ENCODE results near the gene RGS3.

RGS3 gene

DNA sequence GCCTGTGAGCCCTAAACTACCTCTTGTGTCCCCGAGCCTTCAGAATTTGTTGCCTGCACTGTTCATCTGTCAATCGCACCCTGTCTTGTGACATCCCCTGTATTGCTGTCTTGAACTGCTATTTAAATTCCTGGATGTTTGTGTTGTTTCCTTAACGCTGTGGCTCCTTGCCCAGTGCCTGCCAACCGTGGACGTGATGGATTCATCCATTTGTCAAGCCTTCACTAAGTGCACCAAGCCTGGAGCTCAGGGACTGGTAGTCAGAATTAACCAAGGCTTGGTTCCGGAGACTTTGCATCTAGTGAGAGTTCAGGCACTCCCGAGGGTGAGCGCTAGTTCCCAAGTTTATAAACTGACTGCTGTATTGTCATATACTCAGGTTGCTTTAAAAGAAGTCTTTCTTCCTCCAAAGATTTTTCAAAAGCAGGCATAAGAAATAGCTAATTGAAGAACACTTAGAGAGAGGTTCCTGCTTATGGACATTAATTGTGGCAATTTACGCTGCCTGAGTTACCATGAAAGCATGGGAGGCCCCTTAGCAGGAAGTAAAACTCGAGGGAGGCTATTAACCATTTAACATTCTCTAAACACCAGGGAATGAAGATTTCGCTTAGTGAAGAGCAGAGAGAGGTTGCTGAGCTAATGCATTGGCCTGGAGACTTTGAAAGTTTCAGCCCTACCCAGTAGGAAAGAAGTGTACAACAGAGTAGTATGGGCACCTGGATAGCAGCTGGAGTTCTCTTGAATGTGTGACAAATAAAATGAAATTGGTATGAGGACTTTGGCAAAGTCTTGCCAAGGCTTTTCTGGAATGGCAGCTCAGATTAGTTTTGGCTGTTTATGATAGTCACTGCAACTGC is 29.0 kb downstream of the RGS3 start:
- DNase-seq: no peak

DNA sequence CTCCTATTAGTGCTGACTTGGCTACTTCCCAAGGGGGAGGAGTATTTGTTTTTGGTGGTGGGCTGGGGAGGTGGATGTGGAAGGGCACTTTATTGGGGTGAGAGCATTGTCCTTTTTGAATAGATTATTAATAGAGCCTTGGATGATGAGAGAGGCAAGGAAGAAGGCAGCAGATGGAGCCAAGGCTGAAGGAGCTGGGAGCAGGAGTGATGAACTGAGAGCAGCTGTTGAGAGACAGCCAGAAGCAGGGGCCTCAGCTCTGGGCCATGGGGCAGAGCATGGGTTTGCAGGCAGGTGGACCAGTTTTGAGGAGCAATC is 29.6 kb downstream of the RGS3 start:
- no peak for DNase-seq

DNA sequence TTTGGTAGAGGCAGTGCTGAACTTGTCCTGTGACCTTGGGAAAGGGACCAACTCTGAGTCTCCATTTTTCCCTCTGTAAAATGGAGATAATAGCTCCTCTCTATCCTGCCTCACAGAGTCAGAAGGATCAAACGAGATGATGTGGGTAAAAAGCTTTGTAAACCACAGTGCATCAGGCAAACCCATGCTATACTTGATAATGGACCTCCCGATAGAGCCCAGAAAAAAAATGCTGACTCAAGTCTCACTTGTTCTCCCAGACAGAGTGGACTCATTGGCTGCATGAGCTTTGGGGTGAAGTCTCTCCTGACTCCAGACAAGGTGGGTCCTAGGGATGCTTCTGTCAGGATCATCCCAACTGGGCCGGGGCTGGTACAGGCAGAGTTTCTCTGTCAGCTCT is 32.0 kb downstream of the RGS3 start:
- DNase-seq: no peak

DNA sequence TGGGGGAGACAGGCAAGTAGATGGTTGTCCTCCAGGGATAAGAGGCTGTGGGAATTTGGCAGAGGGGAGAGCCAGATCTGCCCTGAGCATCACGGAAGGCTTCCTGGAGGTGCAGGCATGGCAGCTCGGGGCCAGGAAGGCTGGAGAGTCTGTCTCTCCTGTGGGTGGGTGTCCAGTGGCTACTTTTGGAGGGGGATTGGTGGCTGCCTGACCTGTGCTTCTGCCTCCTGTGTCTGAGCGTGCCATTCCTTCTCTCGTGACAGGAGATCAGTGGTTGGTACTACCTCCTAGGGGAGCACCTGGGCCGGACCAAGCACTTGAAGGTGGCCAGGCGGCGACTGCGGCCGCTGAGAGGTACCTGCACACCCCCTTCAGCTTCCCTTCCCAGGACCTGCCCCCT is 33.5 kb downstream of the RGS3 start:
- DNase-seq: no peak

DNA sequence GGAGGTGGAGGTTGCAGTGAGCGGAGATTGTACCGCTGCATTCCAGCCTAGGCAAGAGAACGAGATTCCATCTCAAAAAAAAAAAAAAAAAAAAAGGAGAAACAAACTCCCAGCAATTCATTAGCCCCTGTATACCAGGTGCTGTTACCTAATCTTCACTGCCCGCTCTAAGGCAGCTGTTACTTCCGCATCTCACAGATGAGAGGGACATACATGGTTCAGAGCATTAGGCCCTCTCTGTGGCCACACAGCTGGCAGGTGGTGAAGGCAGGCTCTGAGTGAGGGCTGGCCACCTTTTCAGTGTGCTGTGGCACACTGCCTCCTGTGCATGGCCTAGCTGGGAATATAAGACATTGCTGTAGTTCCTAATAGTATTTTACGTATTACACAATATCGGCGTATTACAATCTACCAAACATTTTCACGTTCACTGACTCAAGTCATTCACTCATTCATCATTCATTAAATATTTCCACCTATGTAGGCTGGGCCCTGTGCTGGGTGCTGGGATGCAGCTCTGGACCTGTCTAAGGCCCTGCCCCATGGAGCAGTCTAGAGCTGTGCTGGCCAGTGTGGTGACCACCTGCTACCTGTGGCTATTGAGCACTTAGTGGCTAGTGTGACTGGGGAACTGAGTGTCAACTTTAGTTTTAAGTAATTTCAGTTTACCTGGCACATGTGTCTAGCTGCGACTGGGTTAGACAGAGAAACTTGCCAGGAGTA is 35.8 kb downstream of the RGS3 start:
- DNase-seq: no peak

DNA sequence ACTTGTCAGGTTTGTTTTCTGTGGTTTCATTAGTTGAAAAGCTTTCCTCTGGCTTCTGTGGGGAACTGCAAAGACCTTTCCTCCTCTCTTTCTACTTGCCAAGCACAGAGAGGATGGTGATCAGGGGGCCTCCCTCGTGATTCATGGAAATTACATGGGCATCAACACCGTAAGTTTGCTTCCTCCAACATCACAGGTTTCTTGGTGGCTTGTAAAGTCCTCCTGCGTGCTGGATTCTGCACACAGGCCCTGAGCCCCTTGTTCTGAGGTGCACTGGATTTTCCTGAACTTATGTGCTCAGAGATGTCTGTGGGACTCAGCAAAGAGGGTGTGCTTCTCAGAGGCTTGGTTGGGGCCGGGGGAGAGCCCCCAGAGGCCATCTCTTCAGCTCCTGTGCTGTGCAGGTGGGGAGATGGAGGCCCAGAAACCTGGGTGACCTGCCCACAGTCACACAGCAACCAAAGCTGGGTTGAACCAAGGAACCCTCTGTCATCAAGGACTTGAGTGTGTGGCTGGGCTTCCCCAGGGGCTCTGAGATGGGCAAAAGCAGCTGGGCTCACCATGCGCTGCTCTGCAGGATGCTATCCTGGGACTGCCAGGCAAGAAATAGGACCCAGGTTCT is 36.5 kb downstream of the RGS3 start:
- no peak for DNase-seq

DNA sequence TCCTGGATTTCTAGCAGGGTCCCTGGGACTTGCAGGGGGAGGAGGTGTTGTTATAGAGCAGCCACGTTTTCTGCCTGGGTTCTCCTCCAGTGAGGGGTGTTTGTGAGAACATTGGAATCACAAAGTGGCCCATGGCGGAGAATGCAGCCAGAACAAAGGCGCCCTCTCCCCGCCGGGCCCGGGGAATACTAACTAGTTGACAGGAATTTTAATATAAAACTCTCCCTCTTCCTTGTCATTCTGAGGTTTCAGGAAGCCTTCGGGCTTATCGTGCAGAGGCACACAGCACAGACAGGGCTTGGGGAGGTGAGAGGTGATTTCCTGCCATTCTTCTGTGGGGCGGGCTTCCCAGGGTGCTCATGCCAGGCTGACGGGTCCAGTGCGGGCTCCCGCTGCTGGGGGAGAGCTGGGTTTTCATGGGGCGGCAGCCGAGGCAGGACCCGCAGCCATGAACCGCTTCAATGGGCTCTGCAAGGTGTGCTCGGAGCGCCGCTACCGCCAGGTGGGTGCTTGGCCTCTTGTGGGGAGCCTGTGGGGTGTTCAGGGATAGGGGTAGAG is 37.7 kb downstream of the RGS3 start:
- DNase-seq: no peak

DNA sequence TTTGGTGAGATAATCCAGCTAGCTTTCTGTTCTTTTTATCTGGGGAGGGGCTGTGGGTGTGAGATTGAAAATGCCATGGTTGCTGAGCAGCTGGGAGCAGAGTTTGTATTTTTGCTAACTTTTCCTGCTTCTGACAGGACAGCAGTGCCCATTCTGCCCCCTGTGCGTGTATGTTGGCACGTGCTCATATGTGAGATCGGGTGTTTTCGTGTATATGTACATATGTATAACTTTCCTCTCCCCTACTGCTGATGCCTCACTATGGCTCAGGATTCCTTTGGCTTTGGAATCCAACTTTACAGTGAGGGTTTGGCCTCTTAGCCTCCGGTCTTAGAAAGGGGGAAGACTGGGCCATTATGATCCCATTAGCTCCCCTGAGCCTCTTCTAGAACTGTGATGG is 38.3 kb downstream of the RGS3 start:
- DNase-seq: no peak

DNA sequence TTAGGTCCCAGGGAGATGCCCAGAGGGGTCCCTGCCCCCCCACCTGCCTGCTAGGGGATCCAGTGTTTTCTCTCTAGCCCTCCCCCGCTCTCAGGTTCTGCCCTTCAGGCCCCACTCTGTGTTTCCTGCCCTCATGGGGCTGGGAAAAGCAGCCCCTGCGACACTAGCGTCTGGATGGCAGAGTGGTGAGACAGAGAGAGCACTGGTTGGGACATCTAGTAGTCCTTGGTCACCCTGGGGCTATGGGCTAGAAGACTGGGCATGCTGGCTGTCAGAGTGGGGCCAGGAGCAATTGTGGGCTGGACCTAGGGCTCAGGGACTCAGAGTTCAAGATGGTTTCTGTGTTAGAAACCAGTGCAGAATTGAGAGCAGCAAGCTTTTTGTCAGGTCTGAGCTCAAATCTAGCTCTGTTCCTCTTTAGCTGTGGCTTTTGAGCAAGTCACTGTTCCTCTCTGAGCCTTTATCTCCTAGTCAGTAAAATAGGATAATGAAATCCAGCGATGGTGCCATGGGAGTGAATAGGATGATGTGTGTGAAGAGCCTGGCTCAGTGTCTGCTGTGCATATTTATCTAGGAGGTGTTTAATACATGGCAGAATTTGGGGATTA is 39.0 kb downstream of the RGS3 start:
- DNase-seq: no peak

DNA sequence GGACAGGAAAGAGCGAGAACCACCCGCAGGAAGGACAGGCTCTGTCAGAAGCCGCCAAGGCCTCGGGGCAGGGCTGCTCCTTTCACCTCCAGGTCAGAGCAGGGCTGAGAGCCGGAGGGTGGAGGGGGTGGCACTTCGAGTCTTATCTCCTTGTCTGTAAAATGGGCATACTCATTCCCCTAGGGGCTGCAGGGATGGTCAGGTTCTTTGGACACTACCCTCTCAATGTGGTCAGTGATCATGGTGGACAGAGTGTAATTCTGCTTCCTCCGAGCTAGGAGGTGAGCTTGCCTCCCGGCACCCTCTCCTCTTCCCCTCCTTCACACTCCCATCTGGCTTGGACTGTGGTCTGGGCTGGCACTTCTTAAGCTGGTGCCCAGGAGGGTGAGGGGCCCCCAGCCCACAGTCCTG is 39.6 kb downstream of the RGS3 start:
- no peak for DNase-seq

DNA sequence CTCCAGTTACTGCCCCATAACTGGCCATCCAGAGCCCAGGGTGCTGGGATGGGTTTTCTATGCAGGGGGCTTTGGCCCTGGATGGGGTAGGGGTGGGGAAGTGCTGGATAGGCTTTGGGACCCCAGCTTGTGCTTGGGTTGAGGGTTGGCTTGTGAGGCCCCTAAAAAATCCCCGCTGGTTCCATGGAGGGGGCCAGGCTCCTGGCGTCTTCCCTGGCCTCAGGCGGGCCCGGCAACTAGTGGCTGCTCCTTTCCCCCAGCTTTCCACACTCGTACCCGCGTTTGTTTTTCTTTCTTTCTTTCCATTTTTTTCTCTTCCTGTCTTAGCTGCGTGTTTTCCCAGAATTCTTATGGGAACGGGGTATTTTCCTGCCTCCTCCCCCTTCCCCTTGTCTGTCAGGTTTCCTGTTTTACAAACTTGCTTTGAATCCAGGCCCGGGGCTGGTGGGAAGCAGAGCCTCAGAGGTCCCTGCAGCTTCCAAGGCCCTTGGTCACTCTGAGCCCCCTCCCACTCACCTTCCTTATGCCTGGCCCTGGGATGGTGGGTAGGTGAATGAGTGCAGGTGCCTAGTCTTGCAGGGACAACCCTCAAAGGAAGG is 40.2 kb downstream of the RGS3 start:
- DNase-seq: no peak

DNA sequence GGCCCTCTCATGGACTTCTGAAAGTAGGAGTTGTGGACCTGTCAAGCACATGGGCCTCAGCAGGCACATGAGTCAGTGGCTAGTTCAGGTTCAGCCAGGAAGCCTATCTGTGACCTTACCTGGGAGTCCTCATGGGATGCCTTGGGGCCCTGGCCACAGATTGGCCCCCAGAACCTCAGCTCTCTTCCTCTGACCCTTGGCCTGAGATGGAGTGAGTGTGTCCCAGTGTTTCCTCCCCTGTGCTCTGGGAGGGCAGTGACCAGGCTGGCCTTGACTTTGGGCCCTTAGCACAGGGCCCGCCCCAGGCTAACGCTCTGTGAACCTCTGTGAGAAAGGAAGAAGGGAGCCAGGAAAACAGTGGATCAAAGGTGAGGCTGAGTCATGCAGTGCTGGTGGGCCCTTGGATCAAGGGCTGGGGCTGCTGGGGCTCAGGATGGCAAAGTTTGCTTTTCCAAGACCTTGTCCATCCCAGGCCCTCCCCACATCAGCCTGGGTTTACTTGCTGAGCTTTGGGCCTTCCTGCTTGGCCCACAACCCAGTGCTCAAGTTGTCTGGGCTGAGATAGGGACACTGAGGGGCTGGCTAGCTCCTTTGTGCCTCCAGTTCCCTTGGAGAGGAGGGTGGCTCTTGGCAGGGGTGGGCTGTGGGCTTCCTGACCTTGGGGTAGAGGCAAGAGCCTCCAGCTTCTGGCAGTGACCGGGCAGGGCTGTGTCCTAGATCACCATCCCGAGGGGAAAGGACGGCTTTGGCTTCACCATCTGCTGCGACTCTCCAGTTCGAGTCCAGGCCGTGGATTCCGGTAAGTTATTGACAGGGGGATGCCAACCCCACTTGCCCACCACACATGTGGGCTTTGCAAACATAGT is 41.4 kb downstream of the RGS3 start:
- DNase-seq: no peak

DNA sequence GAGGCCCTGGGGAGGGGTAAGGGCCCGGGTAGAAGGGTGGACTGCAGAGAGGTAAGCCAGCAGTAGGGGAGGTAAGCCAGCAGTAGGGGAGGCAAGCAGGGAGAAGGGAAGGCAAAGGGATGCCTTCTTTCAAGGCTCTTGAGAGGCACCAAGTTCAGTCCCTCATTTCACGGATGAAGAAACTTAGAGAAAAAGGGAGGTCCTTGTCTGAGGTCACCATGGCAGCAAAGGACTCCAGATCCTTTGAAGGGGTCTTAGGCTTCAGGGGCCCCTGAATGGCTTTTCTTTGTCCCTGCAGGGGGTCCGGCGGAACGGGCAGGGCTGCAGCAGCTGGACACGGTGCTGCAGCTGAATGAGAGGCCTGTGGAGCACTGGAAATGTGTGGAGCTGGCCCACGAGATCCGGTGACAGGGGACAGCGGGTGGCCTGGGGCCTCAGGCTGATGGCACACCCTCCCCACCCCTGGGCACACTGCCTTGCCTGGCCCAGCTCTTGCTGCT is 42.6 kb downstream of the RGS3 start:
- no peak for DNase-seq

DNA sequence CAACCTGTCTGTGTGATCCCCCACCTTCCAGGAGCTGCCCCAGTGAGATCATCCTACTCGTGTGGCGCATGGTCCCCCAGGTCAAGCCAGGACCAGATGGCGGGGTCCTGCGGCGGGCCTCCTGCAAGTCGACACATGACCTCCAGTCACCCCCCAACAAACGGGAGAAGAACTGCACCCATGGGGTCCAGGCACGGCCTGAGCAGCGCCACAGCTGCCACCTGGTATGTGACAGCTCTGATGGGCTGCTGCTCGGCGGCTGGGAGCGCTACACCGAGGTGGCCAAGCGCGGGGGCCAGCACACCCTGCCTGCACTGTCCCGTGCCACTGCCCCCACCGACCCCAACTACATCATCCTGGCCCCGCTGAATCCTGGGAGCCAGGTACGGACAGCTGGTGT is 43.7 kb downstream of the RGS3 start:
- no peak for DNase-seq

DNA sequence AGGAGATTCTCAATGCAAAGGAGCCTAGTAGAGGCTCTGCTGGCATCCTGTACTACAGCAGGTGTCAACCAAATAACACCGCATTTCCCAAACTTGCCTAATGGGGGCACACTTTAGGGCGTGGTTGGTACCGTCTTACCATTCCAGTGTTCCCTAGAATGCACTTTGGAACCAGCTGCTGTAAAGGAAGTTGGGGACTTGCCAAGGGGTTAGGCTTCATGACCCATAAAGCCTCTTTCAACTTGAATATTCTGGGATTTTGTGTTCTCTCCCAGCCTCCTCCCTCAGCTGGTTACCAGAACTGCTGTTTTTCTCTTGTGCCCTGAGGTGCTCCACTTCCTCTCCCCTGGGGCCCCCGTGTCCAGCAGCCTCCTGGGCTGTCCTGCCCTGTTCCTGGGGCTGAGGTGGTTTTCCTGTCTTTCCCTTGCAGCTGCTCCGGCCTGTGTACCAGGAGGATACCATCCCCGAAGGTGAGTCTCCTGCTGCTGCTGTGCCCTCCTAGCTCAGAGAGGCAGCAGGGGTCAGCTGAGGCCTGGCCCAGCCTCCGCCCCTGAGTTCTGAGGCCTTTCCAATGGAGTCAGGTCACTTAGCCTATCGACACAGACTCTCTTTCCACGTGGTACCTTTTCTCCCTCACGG is 44.7 kb downstream of the RGS3 start:
- DNase-seq: no peak

DNA sequence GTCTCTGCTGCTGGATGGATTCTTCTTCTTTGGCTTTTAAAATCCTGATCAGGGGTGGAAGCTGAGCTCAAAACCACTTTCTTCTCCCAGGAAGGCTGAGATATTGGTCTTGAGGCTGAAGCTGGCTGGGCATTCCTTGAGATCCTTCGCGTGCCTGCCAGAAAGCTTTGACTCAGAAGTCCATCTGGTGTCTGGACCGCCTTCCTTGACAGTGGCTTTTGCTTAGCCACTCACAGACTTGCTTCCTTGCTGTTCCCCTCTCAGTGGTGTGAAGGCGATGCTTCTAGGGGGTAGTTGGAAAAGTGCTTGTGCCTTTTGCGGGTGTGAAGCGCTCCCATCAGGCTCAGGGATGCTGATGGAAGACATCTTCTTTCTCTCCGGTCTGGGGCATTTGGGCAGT is 45.9 kb downstream of the RGS3 start:
- DNase-seq: no peak

DNA sequence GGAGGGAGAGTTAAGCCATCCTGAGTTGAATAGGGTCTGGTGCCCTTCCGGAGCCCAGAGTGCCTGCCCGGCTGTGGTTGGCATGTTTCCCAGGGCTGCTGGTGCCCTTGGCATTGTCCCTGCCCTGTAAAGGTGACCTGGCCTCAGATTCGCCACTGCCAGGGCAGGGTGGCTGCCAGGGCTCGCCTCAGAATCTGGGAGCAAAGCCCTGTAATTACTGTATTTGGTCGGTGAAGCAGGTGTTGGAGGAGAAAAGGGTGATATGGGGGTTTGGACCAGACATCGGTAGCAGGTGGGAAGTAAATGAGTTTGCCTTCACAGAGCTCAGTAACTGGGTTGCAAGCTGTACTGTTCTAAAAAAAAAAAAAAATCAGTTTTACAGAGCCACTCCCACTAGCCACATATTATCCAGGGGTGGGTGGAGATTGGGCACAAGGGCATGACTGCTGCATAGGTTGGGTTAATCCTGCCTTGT is 47.6 kb downstream of the RGS3 start:
- DNase-seq: peak; percentile 78

DNA sequence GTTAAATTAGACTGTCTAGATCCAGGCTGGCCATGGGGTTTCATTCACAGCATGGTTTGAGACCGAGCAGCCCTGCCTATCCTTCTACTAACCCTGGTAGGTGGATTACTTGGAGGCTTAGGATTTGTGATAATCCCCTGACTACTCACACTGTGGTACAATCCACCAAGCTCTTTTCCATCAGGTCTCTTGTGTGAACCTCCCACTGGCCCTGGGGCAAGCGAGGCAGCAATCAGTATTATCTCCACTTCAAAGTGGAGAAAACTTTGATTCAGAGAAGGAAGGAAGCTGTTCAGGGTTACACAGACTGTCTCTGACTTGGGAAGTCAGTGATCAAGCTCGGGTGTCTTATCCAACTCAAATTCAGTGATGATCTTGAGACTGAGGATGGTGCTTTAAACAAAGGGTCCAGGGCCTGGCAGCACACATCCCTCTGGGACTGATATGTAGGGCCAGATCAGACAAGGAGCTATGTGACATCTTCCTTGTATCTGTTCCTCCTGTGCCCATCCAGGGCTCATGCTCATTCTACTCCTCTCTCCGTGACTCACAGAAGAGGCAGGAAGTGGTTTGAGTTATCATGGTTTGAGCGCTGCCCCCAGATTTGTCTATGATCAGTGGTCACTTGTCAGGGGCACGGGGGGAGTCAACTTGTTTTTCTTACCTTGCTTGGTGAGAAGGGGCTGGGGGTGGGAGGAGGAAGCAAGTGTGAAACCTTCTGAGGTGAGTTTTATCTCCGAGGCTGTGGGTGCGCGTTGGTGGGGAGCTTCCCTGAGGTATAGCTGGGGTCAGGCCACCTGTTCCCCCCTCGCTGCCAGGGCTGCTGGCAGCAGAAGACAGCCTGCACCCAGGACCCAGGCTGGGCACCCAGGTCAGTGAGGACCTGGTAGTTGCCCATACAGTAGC is 48.6 kb downstream of the RGS3 start:
- no peak for DNase-seq

DNA sequence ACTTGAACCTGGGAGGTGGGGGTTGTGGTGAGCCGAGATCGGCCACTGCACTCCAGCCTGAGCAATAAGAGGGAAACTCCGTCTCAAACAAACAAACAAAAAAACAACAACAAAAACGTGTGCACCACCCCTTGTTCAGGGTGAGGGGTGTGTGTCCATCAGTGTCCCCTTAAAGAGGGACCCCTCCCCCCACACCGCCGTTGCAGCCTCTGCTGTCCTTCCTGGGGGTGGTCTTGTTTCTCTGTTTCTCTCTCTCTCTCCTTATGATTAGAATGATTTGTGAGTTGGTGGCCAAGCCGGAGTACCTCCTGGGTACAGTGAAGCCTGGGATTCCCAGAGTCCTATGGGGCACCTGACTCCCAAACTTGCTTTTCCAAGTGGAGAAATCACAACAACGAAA is 49.6 kb downstream of the RGS3 start:
- no peak for DNase-seq

DNA sequence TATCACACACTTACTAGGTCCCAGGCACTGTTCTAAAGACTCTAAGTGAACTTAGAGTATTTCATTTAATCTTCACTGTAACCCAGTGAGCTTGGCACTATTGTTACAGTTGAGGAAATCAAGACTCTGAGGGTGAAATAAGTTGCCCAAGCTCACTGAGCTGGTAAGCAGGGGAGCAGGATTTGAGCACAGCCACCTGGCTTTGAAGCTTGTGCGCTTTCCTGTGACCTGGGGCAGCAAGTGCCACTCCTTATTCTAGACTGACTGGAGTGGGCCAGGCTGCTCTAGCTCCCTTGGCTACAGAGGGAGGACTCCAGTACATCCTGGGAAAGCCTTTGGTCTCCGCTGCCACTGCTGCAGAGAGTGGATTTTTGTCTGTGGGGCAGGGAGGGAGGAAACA is 50.0 kb downstream of the RGS3 start:
- DNase-seq: no peak
